KMS-11 (cell line): ENCODE results near the gene PALMD.

ENCODE experiments used
- H2AFZ ChIP-seq: fragments of 200-600 bp; sonication (generic); 2 replicates; pipeline ENCODE4 v1.6.1; 2016; ENCODE audit warnings: antibody characterized with exemption, mixed run types, low read depth
- H3K27ac ChIP-seq: fragments of 200-600 bp; sonication (generic); 2 replicates; pipeline ENCODE4 v1.6.1; 2016; ENCODE audit warnings: mild to moderate bottlenecking, mixed run types
- H3K27me3 ChIP-seq: fragments of 200-600 bp; sonication (generic); 2 replicates; pipeline ENCODE4 v1.6.1; 2017; ENCODE audit warnings: mild to moderate bottlenecking, low read depth, mixed run types, moderate library complexity; ENCODE audit not compliant: insufficient read depth
- H3K36me3 ChIP-seq: fragments of 200-600 bp; sonication (generic); 2 replicates; pipeline ENCODE4 v1.6.1; 2017; ENCODE audit warnings: mild to moderate bottlenecking, mixed run types; ENCODE audit not compliant: insufficient read depth
- H3K4me1 ChIP-seq: fragments of 200-600 bp; sonication (generic); 2 replicates; pipeline ENCODE4 v1.6.1; 2016; ENCODE audit warnings: mild to moderate bottlenecking, low read depth, mixed run types; ENCODE audit not compliant: poor library complexity, severe bottlenecking
- H3K4me2 ChIP-seq: fragments of 200-600 bp; sonication (generic); 2 replicates; pipeline ENCODE4 v1.7.0; 2016; ENCODE audit warnings: mild to moderate bottlenecking, mixed run types
- H3K4me3 ChIP-seq: fragments of 200-600 bp; sonication (generic); IDR thresholded peaks from 2 replicates; pipeline ENCODE4 v1.6.1; 2017; ENCODE audit warnings: low read depth, low read length, mixed read lengths; ENCODE audit not compliant: insufficient read depth
- H3K79me2 ChIP-seq: fragments of 200-600 bp; sonication (generic); 2 replicates; pipeline ENCODE4 v1.6.1; 2016; ENCODE audit warnings: low read depth, mixed run types; ENCODE audit not compliant: insufficient read depth
- H3K9ac ChIP-seq: fragments of 200-600 bp; sonication (generic); 2 replicates; pipeline ENCODE4 v1.6.1; 2016; ENCODE audit warnings: mild to moderate bottlenecking, mixed run types
- H4K20me1 ChIP-seq: fragments of 200-600 bp; sonication (generic); 2 replicates; pipeline ENCODE4 v1.6.1; 2016; ENCODE audit warnings: mild to moderate bottlenecking, mixed run types; ENCODE audit not compliant: insufficient read depth
- CTCF ChIP-seq: fragments of 200-600 bp; sonication (generic); conservative IDR thresholded peaks from 2 replicates; pipeline ENCODE4 v1.6.1; 2017; ENCODE audit warnings: low read depth, mild to moderate bottlenecking, antibody characterized with exemption, low read length, moderate library complexity, mixed read lengths

The PALMD gene

GRCh38 chr1:99619583-99619982 is 26.3 kb upstream of the PALMD start:
- Histone ChIP-seq H3K4me3 (no peak overlapping the region), H3K27me3 (no peaks in the 10 kb centered on the region), H3K79me2 (no peaks in the 10 kb centered on the region), H4K20me1 (no peaks in the 10 kb centered on the region), H3K4me1 (no peaks in the 10 kb centered on the region), H2AFZ (no peak overlapping the region), H3K36me3 (no peaks in the 10 kb centered on the region), H3K27ac (no peak overlapping the region), H3K9ac (no peak overlapping the region), H3K4me2 (no peak overlapping the region)
- TF ChIP-seq CTCF = no peak

- Histone ChIP-seq H3K9ac (no peak overlapping the region), H3K36me3 (no peaks in the 10 kb centered on the region), H3K4me1 (no peaks in the 10 kb centered on the region), H3K4me2 (no peak overlapping the region), H2AFZ (no peak overlapping the region), H3K4me3 (no peak overlapping the region), H4K20me1 (no peaks in the 10 kb centered on the region), H3K27ac (no peak overlapping the region), H3K79me2 (no peaks in the 10 kb centered on the region), H3K27me3 (no peaks in the 10 kb centered on the region)
- no peak for TF ChIP-seq CTCF
Measured at GRCh38 chr1:99621340-99621901, 24.5 kb upstream of the PALMD start.

GRCh38 chr1:99622702-99623347 is 23.1 kb upstream of the PALMD start:
- no peak overlapping the region for H3K27ac ChIP-seq
- no peak overlapping the region for H3K9ac ChIP-seq
- H3K4me1 ChIP-seq = no peaks in the 10 kb centered on the region
- H3K36me3 ChIP-seq = no peaks in the 10 kb centered on the region
- H3K27me3 ChIP-seq = no peaks in the 10 kb centered on the region
- no peak for TF ChIP-seq CTCF
- no peak overlapping the region for H3K4me3 ChIP-seq
- no peak overlapping the region for H2AFZ ChIP-seq
- H3K79me2 ChIP-seq = no peaks in the 10 kb centered on the region
- no peaks in the 10 kb centered on the region for H4K20me1 ChIP-seq
- H3K4me2 ChIP-seq = no peak overlapping the region

GRCh38 chr1:99623554-99623953 is 22.4 kb upstream of the PALMD start:
- Histone ChIP-seq H3K36me3 (no peaks in the 10 kb centered on the region), H3K79me2 (no peaks in the 10 kb centered on the region)
- no peak for TF ChIP-seq CTCF

More at GRCh38 chr1:99623554-99623953, 22.4 kb upstream of the PALMD start:
- Histone ChIP-seq H3K4me3 (no peak overlapping the region), H3K4me1 (no peaks in the 10 kb centered on the region), H3K9ac (no peak overlapping the region), H3K27ac (no peak overlapping the region), H4K20me1 (no peaks in the 10 kb centered on the region), H3K4me2 (no peak overlapping the region), H2AFZ (no peak overlapping the region), H3K27me3 (no peaks in the 10 kb centered on the region)
